Activated T-helper 1 cell treated with anti-CD3 and anti-CD28 coated beads, Interleukin-12 subunit alpha, Interleukin-12 subunit beta, Interleukin-2, Interleukin-4 antibody, amounts not matched to agents 30 ng/mL and 10 ng/mL and 1 ng/mL, durations not matched to agents 14 hours and 24 hours and 36 hours (primary cell): ENCODE data around the gene NDUFS6. TPM values are rescaled to one million over a fixed set of nuclear protein-coding genes. Genes with fewer than 3 reads are reported as not detected.
A peak's percentile ranks its signal among the peaks of the same experiment; 100 is the strongest.
"Not testable (repeated sequence)": the region's sequence is repeated elsewhere in the genome, so short reads cannot be mapped to it uniquely, and the experiment has no call there.

Experiments used
- DNase-seq: peaks from one replicate; pipeline ENCODE4 v3.0.0; 2021; ENCODE audit warnings: low spot score
- H3K27ac Mint-ChIP-seq: one replicate; pipeline ENCODE4 v1.8.0; 2021; ENCODE audit warnings: mild to moderate bottlenecking, mixed read lengths
- H3K27me3 Mint-ChIP-seq: one replicate; pipeline ENCODE4 v1.8.0; 2022; ENCODE audit warnings: mild to moderate bottlenecking, moderate library complexity, mixed read lengths; ENCODE audit not compliant: insufficient read depth
- H3K36me3 Mint-ChIP-seq: one replicate; pipeline ENCODE4 v1.8.0; 2021; ENCODE audit warnings: low read depth, mixed read lengths
- H3K4me1 Mint-ChIP-seq: one replicate; pipeline ENCODE4 v1.8.0; 2021; ENCODE audit warnings: low read depth, mixed read lengths
- H3K4me3 Mint-ChIP-seq: one replicate; pipeline ENCODE4 v1.8.0; 2021; ENCODE audit warnings: mild to moderate bottlenecking, moderate library complexity, mixed read lengths
- H3K9me3 Mint-ChIP-seq: one replicate; pipeline ENCODE4 v1.8.0; 2021; ENCODE audit warnings: mixed read lengths
- intact Hi-C: fragments of 100-400 bp; cut with micrococcal nuclease; formaldehyde crosslinking; loops from one replicate; pipeline ENCODE4 v1.15.1; 2024
- total RNA-seq: library from RNA; stranded (reverse); gene quantifications from 2 replicates; pipeline ENCODE4 v1.2.3, GENCODE V29; 2022

Gene NDUFS6
- total RNA-seq, 1 donor from 2014 or later = 40.3 TPM

DNA sequence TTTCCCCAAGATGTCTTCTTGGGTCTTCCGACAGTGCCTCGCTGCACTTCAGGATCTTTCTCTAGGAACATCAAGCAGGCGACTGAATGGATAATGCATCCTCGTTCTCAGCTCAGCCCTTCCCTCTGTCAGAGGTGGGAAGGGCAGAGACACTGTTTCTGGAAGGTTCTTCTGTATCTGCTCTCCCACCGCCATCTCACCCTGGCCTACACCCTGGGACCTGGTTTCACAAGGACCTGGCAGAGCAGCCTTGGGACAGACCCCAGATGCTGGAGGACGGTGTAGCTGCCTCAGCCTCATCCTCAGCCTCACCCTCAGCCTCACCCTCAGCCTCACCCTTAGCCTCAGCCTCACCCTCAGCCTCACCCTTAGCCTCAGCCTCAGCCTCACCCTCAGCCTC lies 20.1 kb upstream of the NDUFS6 start:
- no peaks in the 10 kb centered on the region for H3K9me3 Mint-ChIP-seq
- H3K4me3 Mint-ChIP-seq = no peak overlapping the region
- peaks cover 5% of the 10 kb centered on the region for H3K27me3 Mint-ChIP-seq
- no peak overlapping the region for H3K27ac Mint-ChIP-seq
- peaks cover 14% of the 10 kb centered on the region for H3K4me1 Mint-ChIP-seq
- intact Hi-C loops = no loop called here
- no peak for DNase-seq
- no peaks in the 10 kb centered on the region for H3K36me3 Mint-ChIP-seq

DNA sequence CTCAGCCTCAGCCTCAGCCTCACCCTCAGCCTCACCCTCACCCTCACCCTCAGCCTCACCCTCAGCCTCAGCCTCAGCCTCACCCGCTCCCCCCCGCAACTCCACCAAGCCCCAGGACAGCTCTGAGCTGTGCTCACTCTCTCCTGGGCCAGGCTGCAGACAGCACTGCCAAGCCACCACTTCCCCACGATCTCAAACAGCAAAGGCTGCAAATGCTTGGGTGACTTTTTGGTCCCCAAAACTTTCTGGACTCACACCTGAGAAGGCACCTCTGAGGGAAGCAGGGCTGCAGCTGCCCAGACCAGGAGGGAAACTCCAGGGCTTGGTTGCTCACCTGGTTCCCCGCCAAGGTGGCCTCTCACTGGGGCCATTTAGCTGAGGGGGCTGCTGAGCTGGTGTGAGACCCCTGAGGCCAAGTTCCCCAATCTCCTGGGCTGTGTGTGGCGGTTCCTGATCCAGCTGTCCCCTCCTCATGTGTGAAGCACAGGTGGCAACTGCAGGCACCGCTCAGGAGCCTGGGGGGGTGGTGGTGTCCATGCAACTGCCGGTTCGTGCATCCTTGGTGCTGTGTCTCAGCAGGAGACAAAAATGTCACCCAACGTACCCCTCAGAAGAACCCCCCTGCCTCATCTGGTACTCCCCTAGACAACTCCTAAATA lies 19.4 kb upstream of the NDUFS6 start:
- no peaks in the 10 kb centered on the region for H3K9me3 Mint-ChIP-seq
- H3K36me3 Mint-ChIP-seq = no peaks in the 10 kb centered on the region
- H3K4me1 Mint-ChIP-seq = peaks cover 14% of the 10 kb centered on the region
- no peak overlapping the region for H3K27ac Mint-ChIP-seq
- intact Hi-C loops = no loop called here
- DNase-seq = no peak
- peaks cover 3% of the 10 kb centered on the region for H3K27me3 Mint-ChIP-seq
- no peak overlapping the region for H3K4me3 Mint-ChIP-seq

DNA sequence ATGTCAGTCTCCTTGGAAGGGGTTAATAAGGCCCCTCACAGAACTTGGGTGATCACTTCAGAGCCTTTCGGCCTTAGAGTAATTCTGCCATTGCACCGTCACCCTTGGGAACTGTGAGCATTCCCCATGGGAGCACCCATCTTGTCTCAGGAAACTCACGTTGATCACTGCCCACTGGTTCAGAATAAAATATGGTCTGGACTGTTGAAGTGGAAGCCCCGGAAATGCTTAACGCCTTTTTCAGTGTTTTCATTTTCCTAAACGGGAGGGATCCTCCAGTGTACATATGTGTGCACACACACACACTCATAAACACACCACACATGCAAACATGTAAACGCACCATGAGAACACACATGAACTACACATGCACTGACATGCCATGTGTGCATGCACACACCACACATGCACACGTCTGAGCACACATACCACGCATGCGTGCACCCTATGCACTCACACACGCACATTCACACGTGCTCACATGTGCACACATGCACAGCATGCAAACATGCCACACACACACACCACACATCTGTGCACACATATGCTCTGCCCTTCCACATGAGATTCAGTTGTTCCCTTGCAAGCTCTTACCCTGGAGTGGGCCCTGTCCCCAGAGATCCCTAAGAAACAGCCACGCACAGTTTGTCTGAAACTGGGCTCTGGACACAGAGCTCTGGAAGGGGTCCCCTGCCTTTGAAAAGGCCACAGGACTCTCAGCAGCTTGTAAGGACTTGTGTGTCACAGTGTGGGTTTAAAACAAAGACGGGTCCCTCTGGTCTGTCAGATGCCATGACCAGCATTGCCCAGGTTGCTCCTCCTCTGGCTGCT lies 18.6 kb upstream of the NDUFS6 start:
- no peaks in the 10 kb centered on the region for H3K9me3 Mint-ChIP-seq
- peaks cover 14% of the 10 kb centered on the region for H3K4me1 Mint-ChIP-seq
- no peaks in the 10 kb centered on the region for H3K36me3 Mint-ChIP-seq
- DNase-seq = no peak
- peaks cover 3% of the 10 kb centered on the region for H3K27me3 Mint-ChIP-seq
- intact Hi-C loops = no loop called here
- no peak overlapping the region for H3K4me3 Mint-ChIP-seq
- no peak overlapping the region for H3K27ac Mint-ChIP-seq

DNA sequence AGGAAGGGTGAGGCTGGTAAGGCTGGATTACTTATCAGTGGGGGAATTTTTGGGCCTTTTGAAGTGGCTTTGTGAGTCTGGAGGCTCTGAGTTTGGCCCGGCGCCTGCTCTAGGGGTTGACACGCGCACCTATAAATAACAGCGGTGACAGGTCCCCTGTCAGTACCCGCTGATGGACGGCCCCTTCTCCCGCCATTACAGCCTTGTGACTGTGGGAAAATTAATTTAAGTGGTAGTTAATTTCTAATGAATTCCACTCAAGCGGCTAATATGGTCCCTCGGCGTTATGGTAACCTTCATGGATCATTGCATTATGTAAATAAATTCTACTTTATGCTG lies 18.0 kb upstream of the NDUFS6 start:
- peaks cover 5% of the 10 kb centered on the region for H3K27me3 Mint-ChIP-seq
- H3K27ac Mint-ChIP-seq = no peak overlapping the region
- intact Hi-C loops = no loop called here
- no peak overlapping the region for H3K4me3 Mint-ChIP-seq
- H3K9me3 Mint-ChIP-seq = no peaks in the 10 kb centered on the region
- no peaks in the 10 kb centered on the region for H3K36me3 Mint-ChIP-seq
- no peak for DNase-seq
- H3K4me1 Mint-ChIP-seq = peaks cover 18% of the 10 kb centered on the region

DNA sequence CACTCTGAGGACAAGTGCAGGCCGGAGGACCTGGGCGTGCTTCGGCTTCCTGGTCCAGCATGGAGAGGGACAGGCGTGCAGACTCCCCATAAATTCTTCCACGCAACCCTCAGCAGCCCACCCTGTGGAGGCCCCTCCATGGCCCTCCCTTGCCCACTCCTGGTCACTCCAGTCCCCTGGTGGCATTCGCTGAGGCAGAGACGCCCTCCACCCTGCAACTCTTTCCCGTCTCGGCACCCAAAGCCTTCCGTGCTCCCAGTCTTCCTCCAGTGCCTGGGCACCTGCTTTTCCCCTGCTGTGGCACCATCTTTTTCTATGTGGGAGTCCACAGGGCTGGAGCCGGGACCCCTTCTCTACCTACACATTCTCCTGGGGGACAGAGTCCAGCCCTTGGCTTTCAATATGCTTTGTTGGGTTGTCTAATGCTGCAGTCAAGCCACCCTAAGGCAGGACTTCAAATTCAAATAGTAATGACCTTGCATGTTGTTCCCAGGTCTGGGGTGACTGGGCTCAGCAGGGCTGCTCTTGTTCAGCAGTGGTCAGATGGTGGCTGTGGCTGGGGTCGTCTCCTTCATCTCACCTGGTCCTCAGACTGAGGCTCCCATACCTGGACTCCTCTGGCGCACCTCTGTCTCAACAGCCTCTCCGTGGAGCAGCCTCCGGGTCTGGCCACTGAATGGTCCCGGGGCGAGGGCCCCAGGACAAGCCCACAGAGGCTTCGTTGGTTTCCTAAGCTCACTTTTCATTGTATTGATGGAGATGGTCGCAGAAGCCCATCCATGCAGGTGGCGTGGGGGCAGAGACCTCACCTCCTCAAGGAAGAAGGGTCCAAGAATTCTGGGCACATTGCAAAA lies 16.8 kb upstream of the NDUFS6 start:
- Mint-ChIP-seq H3K27me3 (peaks cover 5% of the 10 kb centered on the region), H3K36me3 (peaks cover 2% of the 10 kb centered on the region), H3K4me3 (no peak overlapping the region), H3K4me1 (peaks cover 28% of the 10 kb centered on the region), H3K9me3 (no peaks in the 10 kb centered on the region), H3K27ac (peak overlapping the region; percentile 21)
- DNase-seq = no peak
- intact Hi-C loops = no loop called here

DNA sequence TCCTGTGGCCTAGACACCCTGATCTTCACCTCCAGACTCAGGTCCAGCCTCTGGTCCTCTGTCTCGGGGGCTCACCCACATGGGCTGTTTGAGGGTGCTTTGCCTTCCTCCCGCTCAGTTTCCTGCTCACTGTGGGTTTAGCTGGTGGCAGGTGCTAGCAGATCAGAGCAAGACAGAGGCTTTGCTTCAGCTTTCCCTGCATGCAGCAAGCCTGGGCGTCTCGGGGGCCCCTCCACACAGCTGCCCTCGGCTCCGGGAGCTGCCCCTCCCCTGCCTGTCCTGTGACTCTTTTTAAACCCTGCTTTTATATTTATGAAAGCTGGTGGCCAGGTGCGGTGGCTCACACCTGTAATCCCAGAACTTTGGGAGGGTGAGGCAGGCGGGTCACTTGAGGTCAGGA lies 16.1 kb upstream of the NDUFS6 start:
- DNase-seq = no peak
- no peaks in the 10 kb centered on the region for H3K9me3 Mint-ChIP-seq
- H3K4me3 Mint-ChIP-seq = no peak overlapping the region
- H3K36me3 Mint-ChIP-seq = peaks cover 2% of the 10 kb centered on the region
- H3K27ac Mint-ChIP-seq = no peak overlapping the region
- intact Hi-C loops = no loop called here
- peaks cover 35% of the 10 kb centered on the region for H3K4me1 Mint-ChIP-seq
- peaks cover 5% of the 10 kb centered on the region for H3K27me3 Mint-ChIP-seq

DNA sequence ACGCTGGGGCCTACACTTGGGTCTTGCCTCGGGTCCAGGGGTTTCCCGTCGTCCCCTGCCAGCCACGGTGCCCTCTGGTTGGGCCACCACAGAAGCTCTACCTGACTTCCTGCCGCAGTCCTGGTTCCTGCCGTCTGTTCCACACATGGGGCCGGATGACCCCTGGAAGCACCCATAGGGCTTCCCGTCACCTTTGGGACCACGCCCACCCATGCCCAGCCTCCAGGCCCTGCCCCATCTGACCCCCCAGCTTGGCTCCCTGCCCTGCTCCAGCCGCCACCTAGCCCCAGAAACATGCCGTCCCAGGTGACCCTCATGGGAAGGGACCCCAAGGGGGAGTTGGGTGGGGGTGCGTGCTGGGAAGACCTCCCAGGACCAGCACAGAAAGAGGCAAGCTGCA lies 15.2 kb upstream of the NDUFS6 start:
- no peak overlapping the region for H3K4me3 Mint-ChIP-seq
- H3K4me1 Mint-ChIP-seq = peaks cover 44% of the 10 kb centered on the region
- intact Hi-C loops = no loop called here
- no peaks in the 10 kb centered on the region for H3K9me3 Mint-ChIP-seq
- H3K27me3 Mint-ChIP-seq = peaks cover 5% of the 10 kb centered on the region
- peaks cover 2% of the 10 kb centered on the region for H3K36me3 Mint-ChIP-seq
- H3K27ac Mint-ChIP-seq = no peak overlapping the region
- no peak for DNase-seq

DNA sequence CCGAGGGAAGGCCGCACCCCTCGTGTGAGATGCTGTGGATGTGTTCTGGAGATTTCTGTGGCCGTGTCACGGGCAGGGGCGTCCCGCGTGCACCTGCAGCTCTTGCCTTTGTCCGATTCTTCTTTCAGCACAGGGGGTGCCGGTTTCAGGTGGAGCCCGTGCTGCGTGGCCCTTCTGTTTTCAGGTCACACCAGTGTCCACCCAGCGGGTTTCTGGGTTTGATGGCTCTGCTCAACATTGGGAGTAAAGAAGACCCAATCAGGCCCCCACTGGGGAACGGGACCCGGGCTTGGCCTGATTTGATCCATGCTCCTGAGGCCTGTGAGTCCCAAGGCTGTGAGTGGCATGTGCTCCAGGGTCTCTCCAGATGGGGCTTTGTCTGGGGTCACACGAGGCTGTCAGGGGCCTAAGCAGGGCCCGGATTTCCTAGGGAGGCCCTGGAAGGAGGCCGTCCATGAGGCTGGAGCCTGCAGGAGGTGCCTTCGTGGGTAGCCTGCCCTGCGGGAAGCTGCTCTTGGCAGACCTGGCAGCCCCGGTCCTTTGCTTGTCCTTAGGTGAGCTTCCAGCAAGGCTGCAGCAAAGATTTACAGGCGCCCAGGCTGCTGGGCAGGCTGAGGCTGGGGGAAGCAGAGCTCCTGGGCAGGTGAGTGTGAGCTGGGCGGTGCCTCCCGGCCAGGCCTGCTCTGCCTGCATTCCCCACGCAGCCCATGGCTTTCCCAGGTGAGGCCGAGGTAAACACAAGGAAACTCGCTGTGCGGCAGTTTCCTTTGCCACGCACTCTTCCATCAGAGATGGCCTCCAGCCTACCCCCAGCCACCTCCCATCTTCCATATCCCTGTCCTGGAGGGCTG lies 14.4 kb upstream of the NDUFS6 start:
- Mint-ChIP-seq H3K4me3 (no peak overlapping the region), H3K27ac (no peak overlapping the region), H3K4me1 (peaks cover 53% of the 10 kb centered on the region), H3K27me3 (peaks cover 5% of the 10 kb centered on the region), H3K9me3 (no peaks in the 10 kb centered on the region), H3K36me3 (peaks cover 2% of the 10 kb centered on the region)
- intact Hi-C loops = no loop called here
- DNase-seq = no peak

DNA sequence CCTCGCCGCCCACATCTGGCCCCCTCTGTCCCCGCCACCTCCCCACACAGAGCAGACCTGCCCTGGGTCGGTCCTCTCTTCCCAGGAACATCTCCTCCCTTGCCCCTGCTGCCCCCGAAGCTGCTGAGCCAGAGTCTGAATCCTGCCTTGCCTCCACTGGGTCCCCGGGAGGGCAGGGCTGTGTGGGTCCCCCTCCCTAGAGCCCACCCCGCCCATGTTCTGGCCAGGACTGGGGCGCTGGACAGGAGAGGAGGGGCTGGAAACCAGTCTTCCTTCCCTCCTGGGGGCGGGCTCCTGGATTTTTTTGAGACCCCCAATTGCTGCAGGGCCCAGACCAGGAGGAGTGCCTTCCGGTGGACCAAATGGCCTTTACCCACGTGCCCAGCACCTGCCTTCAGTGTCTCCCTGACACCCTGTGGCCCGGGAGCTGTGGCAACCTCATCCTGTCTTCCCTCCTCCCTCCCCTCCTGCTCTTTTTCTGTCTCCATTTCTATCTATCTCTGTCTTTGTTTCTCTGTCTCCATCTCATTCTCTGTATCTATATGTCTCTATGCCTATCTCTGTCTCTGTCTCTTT lies 13.6 kb upstream of the NDUFS6 start:
- Mint-ChIP-seq H3K4me1 (peaks cover 56% of the 10 kb centered on the region), H3K27me3 (peaks cover 5% of the 10 kb centered on the region), H3K36me3 (peaks cover 2% of the 10 kb centered on the region), H3K4me3 (no peak overlapping the region), H3K27ac (no peak overlapping the region), H3K9me3 (no peaks in the 10 kb centered on the region)
- intact Hi-C loops = no loop called here
- DNase-seq = no peak

DNA sequence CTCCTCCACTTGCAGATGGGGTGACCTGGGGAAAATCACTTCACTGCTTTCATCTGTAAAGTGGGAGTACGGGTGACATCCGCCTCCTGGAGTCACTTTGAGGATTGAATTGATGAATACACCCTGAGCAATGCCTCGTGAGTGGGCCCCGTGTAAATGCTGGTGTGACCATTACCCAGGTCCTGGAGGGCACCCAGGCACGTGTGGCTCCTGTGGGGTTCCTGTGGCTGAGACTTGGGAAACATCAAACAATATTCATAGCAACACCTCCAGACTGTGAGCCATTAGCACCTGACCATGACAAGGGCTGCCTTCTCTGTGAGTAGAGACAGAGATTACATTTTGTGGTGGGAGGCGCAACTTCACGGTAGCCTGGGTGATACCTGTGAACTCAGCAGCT lies 13.0 kb upstream of the NDUFS6 start:
- H3K4me3 Mint-ChIP-seq = no peak overlapping the region
- H3K27ac Mint-ChIP-seq = no peak overlapping the region
- peaks cover 5% of the 10 kb centered on the region for H3K36me3 Mint-ChIP-seq
- DNase-seq = no peak
- no peaks in the 10 kb centered on the region for H3K9me3 Mint-ChIP-seq
- H3K27me3 Mint-ChIP-seq = peaks cover 5% of the 10 kb centered on the region
- intact Hi-C loops = no loop called here
- H3K4me1 Mint-ChIP-seq = peaks cover 56% of the 10 kb centered on the region

DNA sequence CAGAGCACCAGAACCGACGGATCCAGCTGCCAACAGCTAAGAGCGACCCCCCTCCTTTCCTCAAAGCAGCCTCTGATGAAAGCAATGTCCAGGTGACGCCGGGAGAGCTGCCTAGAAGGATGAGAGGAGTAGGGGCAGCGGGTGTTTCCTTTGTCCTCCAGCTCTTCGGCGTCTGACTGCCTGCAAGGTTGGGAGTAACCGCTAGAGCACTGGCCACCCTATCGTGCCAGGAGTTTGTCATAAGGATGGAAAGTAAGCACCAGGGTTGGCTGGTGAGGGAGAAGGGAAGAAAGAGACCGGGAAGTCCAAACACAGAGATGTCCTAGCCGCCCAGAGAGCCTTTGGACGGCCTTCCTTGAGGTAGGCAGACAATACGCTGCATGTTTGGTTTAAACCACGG lies 12.4 kb upstream of the NDUFS6 start:
- no peaks in the 10 kb centered on the region for H3K9me3 Mint-ChIP-seq
- peaks cover 5% of the 10 kb centered on the region for H3K36me3 Mint-ChIP-seq
- DNase-seq = no peak
- peak overlapping the region; percentile 74 for H3K27ac Mint-ChIP-seq
- H3K4me3 Mint-ChIP-seq = peak overlapping the region; percentile 19
- H3K4me1 Mint-ChIP-seq = peaks cover 59% of the 10 kb centered on the region
- intact Hi-C loops = no loop called here
- peaks cover 5% of the 10 kb centered on the region for H3K27me3 Mint-ChIP-seq

DNA sequence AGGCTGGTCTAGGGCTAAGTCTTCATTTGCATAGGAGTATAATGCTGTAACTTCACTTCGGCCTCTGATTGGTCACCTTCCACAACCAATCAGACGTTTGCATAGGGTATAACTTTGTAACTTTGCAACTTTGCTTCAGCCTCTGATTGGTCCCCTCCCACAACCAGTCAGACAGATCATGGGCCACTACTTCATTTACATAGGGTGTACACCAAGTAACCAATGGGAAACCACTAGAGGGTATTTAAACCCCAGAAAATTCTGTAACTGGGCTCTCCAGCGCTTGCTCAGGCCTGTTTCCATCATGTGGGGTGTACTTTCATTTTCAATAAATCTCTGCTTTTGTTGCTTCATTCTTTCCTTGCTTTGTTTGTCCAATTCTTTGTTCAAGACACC lies 11.8 kb upstream of the NDUFS6 start:
- H3K27me3 Mint-ChIP-seq, DNase-seq, H3K4me3 Mint-ChIP-seq, H3K36me3 Mint-ChIP-seq, H3K9me3 Mint-ChIP-seq, intact Hi-C loops: not testable (repeated sequence)
- Mint-ChIP-seq H3K27ac (peak overlapping the region; percentile 84), H3K4me1 (peaks cover 63% of the 10 kb centered on the region)
